GM12874 (cell line): ENCODE measurements around the gene RUNX2.

Source experiments
- CTCF ChIP-seq: IDR thresholded peaks from 2 replicates; pipeline ENCODE4 v1.5.1; 2011; ENCODE audit warnings: low read depth, mild to moderate bottlenecking, control low read depth, low read length, moderate library complexity; ENCODE audit not compliant: insufficient read depth

Gene RUNX2

GRCh38 chr6:45704056-45704800, 376.1 kb downstream of the RUNX2 start:
- no peak for TF ChIP-seq CTCF

- no peak for TF ChIP-seq CTCF
These were observed 377.2 kb downstream of the RUNX2 start for GRCh38 chr6:45705137-45705855.

- TF ChIP-seq CTCF: no peak
These were observed 378.2 kb downstream of the RUNX2 start for GRCh38 chr6:45706319-45706718.

GRCh38 chr6:45707176-45707575, 379.0 kb downstream of the RUNX2 start:
- TF ChIP-seq CTCF: no peak

GRCh38 chr6:45709781-45710220, 381.7 kb downstream of the RUNX2 start:
- TF ChIP-seq CTCF: no peak

- TF ChIP-seq CTCF: no peak
These were observed 382.2 kb downstream of the RUNX2 start for GRCh38 chr6:45710304-45710821.

- TF ChIP-seq CTCF: no peak
These were observed 383.9 kb downstream of the RUNX2 start for GRCh38 chr6:45712076-45712475.
